Measurements from ENCODE around the gene SECISBP2L. TPM values are rescaled to one million over a fixed set of nuclear protein-coding genes. Genes with fewer than 3 reads are reported as not detected.

The SECISBP2L gene
- total and polyA plus RNA-seq, 10 of the 15 experiments (the other 5 are each of a cell fraction or from before 2014, with no cell fraction given), result 1.4 to 24.2 (median 10.4) TPM

DNA sequence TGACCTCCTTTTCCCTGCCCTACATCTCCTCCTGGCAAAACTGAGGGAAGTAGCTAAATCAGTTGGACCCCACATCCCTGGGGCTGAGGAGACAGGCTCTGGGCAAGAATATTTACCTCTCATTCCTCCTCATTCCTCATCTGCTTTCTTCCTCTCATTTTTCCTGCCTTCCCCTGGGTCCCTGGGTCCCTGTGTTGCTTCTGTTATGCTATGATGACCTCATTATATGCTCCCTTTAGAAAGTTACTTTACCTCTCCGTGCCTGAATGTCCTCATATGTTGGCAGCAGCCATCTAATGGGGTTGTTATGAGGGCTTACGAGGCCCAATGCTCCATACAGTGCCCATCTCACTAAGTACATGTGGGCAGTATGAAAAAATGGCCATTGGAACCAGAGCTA, 81.3 kb downstream of the SECISBP2L start:
- H3K4me2 ChIP-seq (ENCODE audit: control insufficient read depth, insufficient read depth), result no peak overlapping the region
- H3K4me3 ChIP-seq, result no peak overlapping the region
- no peak for ATAC-seq
- no TSS peak for BruUV-seq (replicated peaks)
- no peaks in the 10 kb centered on the region for H3K36me3 ChIP-seq (ENCODE audit: control insufficient read depth in 2 of 2, insufficient read depth in 2 of 2, low read length in 1 of 2)
- CTCF ChIA-PET, result interaction anchor here (0.7 to 9.1 kb wide), 18 partner anchors 10 to 456 kb away, joined by 3 to 129 read pairs (median 6); partner anchors contain the start of gene EID1
- RAD21 ChIA-PET (ENCODE audit: unreplicated experiment), result interaction anchor here (1.0 to 5.1 kb wide), 10 partner anchors 11 to 181 kb away, joined by 3 to 78 read pairs (median 13); partner anchors contain the start of gene EID1
- no peak for FAIRE-seq
- no peaks in the 10 kb centered on the region for H4K20me1 ChIP-seq (ENCODE audit: control insufficient read depth, insufficient read depth)
- POLR2A ChIA-PET, result no interaction called here
- H2AFZ ChIP-seq (ENCODE audit: control insufficient read depth, low read depth, low read length), result no peak overlapping the region
- WGBS (ENCODE audit: insufficient coverage, insufficient replicate concordance, low lambda C conversion rate, missing lambda C conversion rate), result 45% methylated on average over 2 of the region's 2 CpGs
- H3K27ac ChIP-seq (ENCODE audit: control insufficient read depth, insufficient read depth), result no peak overlapping the region
- H3K27me3 ChIP-seq (replicated peaks in 1 of 2; ENCODE audit: control insufficient read depth in 2 of 2, insufficient read depth in 2 of 2, low read length in 1 of 2), result peaks cover 0 to 11% of the 10 kb centered on the region in 2 experiments; a peak in 2 of 4 replicates
- intact Hi-C loops (cut with micrococcal nuclease; ENCODE audit: unreplicated experiment), result loop anchor here (5.0 kb wide), 1 partner anchor 83 kb away; no protein-coding TSS in a partner anchor
- in situ Hi-C loops (cut with MboI), result no loop called here
- H3K9ac ChIP-seq (ENCODE audit: control insufficient read depth, insufficient read depth, low read length), result no peak overlapping the region
- H3K4me1 ChIP-seq (ENCODE audit: control insufficient read depth, insufficient read depth, low read length), result no peaks in the 10 kb centered on the region; the same call in 1 of the 2 replicates
- H3K9me3 ChIP-seq (replicated peaks; ENCODE audit: control insufficient read depth, insufficient read depth, low read length), result no peaks in the 10 kb centered on the region; the same call in 2 of the 3 replicates
- H3K79me2 ChIP-seq (ENCODE audit: control insufficient read depth, insufficient read depth, low read length), result no peaks in the 10 kb centered on the region
- no peak for TF ChIP-seq SP1 (IDR thresholded peaks at IDR 0.05; ENCODE audit: low read depth, low read length)
- TF ChIP-seq IKZF2 (IDR thresholded peaks at IDR 0.05), result no peak
- TF ChIP-seq PAX5 (IDR thresholded peaks at IDR 0.05; ENCODE audit: borderline replicate concordance, low read depth, low read length), result no peak
- no peak for TF ChIP-seq BMI1 (IDR thresholded peaks at IDR 0.05; ENCODE audit: borderline replicate concordance)
- TF ChIP-seq MTA2 (IDR thresholded peaks at IDR 0.05; ENCODE audit: low read depth), result no peak
- no peak for TF ChIP-seq ETV6 (conservative IDR thresholded peaks at IDR 0.05 in 1 of 2, IDR thresholded peaks at IDR 0.05 in 1 of 2; ENCODE audit: borderline replicate concordance in 1 of 2, low read depth in 1 of 2)
- no peak for TF ChIP-seq TARDBP (IDR thresholded peaks at IDR 0.05; ENCODE audit: borderline replicate concordance)
- TF ChIP-seq NFXL1 (IDR thresholded peaks at IDR 0.05; ENCODE audit: borderline replicate concordance), result no peak
- SMC1A ChIA-PET (ENCODE audit: uncharacterized antibody, unreplicated experiment), result interaction anchor here (0.9 to 6.6 kb wide), 22 partner anchors 8 to 1043 kb away, joined by 3 to 112 read pairs (median 4); partner anchors contain the start of genes EID1 and SECISBP2L
- DNase-seq (ENCODE audit: low read depth, low spot score), result no peak

All from GM12878 (cell line).